Brain microvascular endothelial cell (primary cell): ENCODE data around the gene ZNF407.

Experiments used
- DNase-seq: peaks from one replicate; pipeline ENCODE4 v3.0.0-alpha.2; 2020
- H3K27ac ChIP-seq: fragments of 250-450 bp; sonication (Bioruptor Pico); 2 replicates; pipeline ENCODE4 v1.5.1; 2020; ENCODE audit warnings: mild to moderate bottlenecking, moderate library complexity
- H3K27me3 ChIP-seq: fragments of 250-450 bp; sonication (Bioruptor Pico); replicated peaks from 2 replicates; pipeline ENCODE4 v1.5.1; 2020; ENCODE audit warnings: mild to moderate bottlenecking
- H3K36me3 ChIP-seq: fragments of 250-450 bp; sonication (Bioruptor Pico); replicated peaks from 2 replicates; pipeline ENCODE4 v1.5.1; 2020; ENCODE audit warnings: mild to moderate bottlenecking
- H3K4me3 ChIP-seq: 2 replicates; pipeline ENCODE4 v1.5.1; 2011; ENCODE audit warnings: low read depth, mild to moderate bottlenecking, control low read depth, low read length, moderate library complexity
- CTCF ChIP-seq: IDR thresholded peaks from 2 replicates; pipeline ENCODE4 v1.5.1; 2011; ENCODE audit warnings: low read depth, mild to moderate bottlenecking, moderate library complexity, low read length, control low read depth, inconsistent platforms; ENCODE audit errors: missing control alignments
- in situ Hi-C: cut with HindIII; loops from 2 replicates; pipeline ENCODE4 v1.10.0; 2017; ENCODE audit warnings: low sequenced_read_pairs, low pct_ligation_motif_present

The ZNF407 gene

GRCh38 chr18:74775239-74775638 is 177.6 kb downstream of the ZNF407 start:
- no peak for TF ChIP-seq CTCF
- in situ Hi-C loops = no loop called here

GRCh38 chr18:74778191-74778847 is 180.6 kb downstream of the ZNF407 start:
- in situ Hi-C loops = no loop called here
- Histone ChIP-seq H3K4me3 (no peak overlapping the region), H3K27ac (no peak overlapping the region), H3K27me3 (no peaks in the 10 kb centered on the region), H3K36me3 (no peaks in the 10 kb centered on the region)
- DNase-seq = no peak
- TF ChIP-seq CTCF = no peak

More at GRCh38 chr18:74775239-74775638, 177.6 kb downstream of the ZNF407 start:
- Histone ChIP-seq H3K27ac (peak overlapping the region; percentile 76), H3K27me3 (no peaks in the 10 kb centered on the region), H3K4me3 (no peak overlapping the region), H3K36me3 (no peaks in the 10 kb centered on the region)
- DNase-seq = peak; percentile 76

- no peaks in the 10 kb centered on the region for H3K36me3 ChIP-seq
- no peak for DNase-seq
- in situ Hi-C loops = no loop called here
- no peak overlapping the region for H3K27ac ChIP-seq
- H3K27me3 ChIP-seq = no peaks in the 10 kb centered on the region
- no peak overlapping the region for H3K4me3 ChIP-seq
- no peak for TF ChIP-seq CTCF
These were observed 187.1 kb downstream of the ZNF407 start for GRCh38 chr18:74784752-74785151.

GRCh38 chr18:74785632-74786031 is 188.0 kb downstream of the ZNF407 start:
- Histone ChIP-seq H3K27ac (no peak overlapping the region), H3K4me3 (no peak overlapping the region), H3K27me3 (no peaks in the 10 kb centered on the region), H3K36me3 (no peaks in the 10 kb centered on the region)
- DNase-seq = no peak
- in situ Hi-C loops = no loop called here
- no peak for TF ChIP-seq CTCF

GRCh38 chr18:74788657-74789056 is 191.0 kb downstream of the ZNF407 start:
- in situ Hi-C loops = no loop called here
- H3K4me3 ChIP-seq = no peak overlapping the region
- H3K36me3 ChIP-seq = no peaks in the 10 kb centered on the region
- H3K27me3 ChIP-seq = no peaks in the 10 kb centered on the region
- DNase-seq = no peak
- no peak overlapping the region for H3K27ac ChIP-seq
- TF ChIP-seq CTCF = no peak

- Histone ChIP-seq H3K36me3 (no peaks in the 10 kb centered on the region), H3K27ac (no peak overlapping the region), H3K4me3 (no peak overlapping the region), H3K27me3 (no peaks in the 10 kb centered on the region)
- in situ Hi-C loops = no loop called here
- no peak for TF ChIP-seq CTCF
- DNase-seq = no peak
These were observed 191.4 kb downstream of the ZNF407 start for GRCh38 chr18:74789078-74789477.
